ENCODE data around the gene ALDH4A1. TPM values are rescaled to one million over a fixed set of nuclear protein-coding genes. Genes with fewer than 3 reads are reported as not detected.

ALDH4A1 gene
- total and polyA plus RNA-seq, 10 of the 15 experiments (the other 5 are each of a cell fraction or from before 2014, with no cell fraction given), result 0.06 to 25.5 (median 13.0) TPM

DNA sequence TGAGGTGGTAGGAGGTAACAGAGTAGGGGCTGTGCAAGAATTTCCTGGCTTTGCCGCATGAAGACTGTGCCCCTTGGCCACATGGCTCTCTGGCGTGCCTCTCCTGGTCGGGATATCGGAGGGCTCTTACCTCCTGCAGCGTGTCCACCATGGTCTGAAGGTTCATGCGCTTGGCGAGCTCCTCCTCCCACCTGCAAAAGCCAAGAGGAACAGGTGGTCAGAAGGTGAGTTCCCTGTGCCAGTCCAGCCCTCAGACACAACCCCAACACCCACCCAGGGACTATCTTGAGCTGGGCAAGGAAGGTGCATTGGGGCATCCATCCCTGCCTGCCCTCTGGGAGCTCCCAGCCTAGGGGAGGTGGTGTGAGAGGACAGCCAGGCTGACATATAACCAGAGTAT is 18.6 kb upstream of the ALDH4A1 start:
- FAIRE-seq (no peak), ATAC-seq (no peak), DNase-seq (ENCODE audit: low read depth, low spot score) (no peak)
- H3K27me3 ChIP-seq (replicated peaks in 1 of 2; ENCODE audit: control insufficient read depth in 2 of 2, insufficient read depth in 2 of 2, low read length in 1 of 2), result no peaks in the 10 kb centered on the region
- 84% methylated on average over 7 of the region's 7 CpGs for WGBS (ENCODE audit: insufficient coverage, insufficient replicate concordance, low lambda C conversion rate, missing lambda C conversion rate)
- in situ Hi-C loops (cut with MboI) (no loop called here), intact Hi-C loops (cut with micrococcal nuclease; ENCODE audit: unreplicated experiment) (no loop called here)
- BruUV-seq (replicated peaks), result no TSS peak
- POLR2A ChIA-PET, result no interaction called here
- no peak overlapping the region for H2AFZ ChIP-seq (ENCODE audit: control insufficient read depth, low read depth, low read length)
- H4K20me1 ChIP-seq (ENCODE audit: control insufficient read depth, insufficient read depth), result peaks cover 3% of the 10 kb centered on the region; the same call in 1 of the 2 replicates
- RAD21 ChIA-PET (ENCODE audit: unreplicated experiment), result no interaction called here
- H3K4me1 ChIP-seq (ENCODE audit: control insufficient read depth, insufficient read depth, low read length), result peaks cover 14% of the 10 kb centered on the region; the same call in 1 of the 2 replicates
- SMC1A ChIA-PET (ENCODE audit: uncharacterized antibody, unreplicated experiment), result interaction anchor here (1.0 to 1.7 kb wide), 2 partner anchors 51 to 160 kb away, joined by 3 read pairs; no protein-coding TSS in a partner anchor
- H3K79me2 ChIP-seq (ENCODE audit: control insufficient read depth, insufficient read depth, low read length), result no peaks in the 10 kb centered on the region; the same call in 1 of the 2 replicates
- CTCF ChIA-PET, result interaction anchor here (1.7 kb wide), 1 partner anchor 14 kb away, joined by 7 read pairs; no protein-coding TSS in a partner anchor
- no peak overlapping the region for H3K4me3 ChIP-seq
- no peak overlapping the region for H3K27ac ChIP-seq (ENCODE audit: control insufficient read depth, insufficient read depth)
- H3K36me3 ChIP-seq (ENCODE audit: control insufficient read depth in 2 of 2, insufficient read depth in 2 of 2, low read length in 1 of 2), result peaks cover 0 to 10% of the 10 kb centered on the region in 2 experiments; a peak in 3 of 4 replicates
- TF ChIP-seq POLR2AphosphoS2 (IDR thresholded peaks at IDR 0.05; ENCODE audit: low read depth, low read length) (no peak), SIN3A (IDR thresholded peaks at IDR 0.05; ENCODE audit: low read depth, low read length) (no peak), TCF12 (IDR thresholded peaks at IDR 0.05; ENCODE audit: low read depth, low read length) (no peak), HSF1 (IDR thresholded peaks at IDR 0.05; ENCODE audit: low read depth, low read length) (no peak), MYB (IDR thresholded peaks at IDR 0.05; ENCODE audit: borderline replicate concordance, low read depth, low read length) (no peak)
- H3K4me2 ChIP-seq (ENCODE audit: control insufficient read depth, insufficient read depth), result no peak overlapping the region
- no peaks in the 10 kb centered on the region for H3K9me3 ChIP-seq (replicated peaks; ENCODE audit: control insufficient read depth, insufficient read depth, low read length)
- no peak overlapping the region for H3K9ac ChIP-seq (ENCODE audit: control insufficient read depth, insufficient read depth, low read length)

DNA sequence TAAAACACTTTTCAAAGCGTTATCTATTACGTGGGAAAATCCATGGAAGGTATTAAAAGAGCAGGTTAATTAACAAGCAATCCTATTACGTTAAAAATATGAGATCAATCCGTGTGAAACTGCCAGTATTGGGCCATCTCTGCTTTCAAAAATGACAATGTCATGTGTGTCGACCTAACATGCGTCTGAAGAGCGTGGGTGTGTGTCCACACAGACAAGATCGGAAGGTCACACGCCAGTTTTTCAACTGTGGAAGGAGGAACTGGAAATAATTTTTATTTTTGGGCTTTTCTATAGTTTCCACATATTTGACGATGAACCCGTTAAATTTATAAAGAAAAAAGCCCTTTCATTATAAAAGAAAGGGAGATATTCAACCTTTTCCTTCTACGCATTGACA is 17.6 kb upstream of the ALDH4A1 start:
- DNase-seq (ENCODE audit: low read depth, low spot score) (no peak), FAIRE-seq (no peak), ATAC-seq (no peak)
- BruUV-seq (replicated peaks), result no TSS peak
- Histone ChIP-seq H3K4me2 (ENCODE audit: control insufficient read depth, insufficient read depth) (no peak overlapping the region), H3K27me3 (replicated peaks in 1 of 2; ENCODE audit: control insufficient read depth in 2 of 2, insufficient read depth in 2 of 2, low read length in 1 of 2) (no peaks in the 10 kb centered on the region), H3K27ac (ENCODE audit: control insufficient read depth, insufficient read depth) (no peak overlapping the region), H4K20me1 (ENCODE audit: control insufficient read depth, insufficient read depth) (peaks cover 3% of the 10 kb centered on the region; the same call in 1 of the 2 replicates), H3K9ac (ENCODE audit: control insufficient read depth, insufficient read depth, low read length) (no peak overlapping the region), H3K4me3 (no peak overlapping the region), H2AFZ (ENCODE audit: control insufficient read depth, low read depth, low read length) (no peak overlapping the region), H3K79me2 (ENCODE audit: control insufficient read depth, insufficient read depth, low read length) (no peaks in the 10 kb centered on the region; the same call in 1 of the 2 replicates), H3K4me1 (ENCODE audit: control insufficient read depth, insufficient read depth, low read length) (peaks cover 14% of the 10 kb centered on the region; the same call in 1 of the 2 replicates), H3K36me3 (ENCODE audit: control insufficient read depth in 2 of 2, insufficient read depth in 2 of 2, low read length in 1 of 2) (peaks cover 0 to 12% of the 10 kb centered on the region in 2 experiments; a peak in 3 of 4 replicates), H3K9me3 (replicated peaks; ENCODE audit: control insufficient read depth, insufficient read depth, low read length) (no peaks in the 10 kb centered on the region)
- in situ Hi-C loops (cut with MboI), result no loop called here
- 84% methylated on average over 12 of the region's 12 CpGs for WGBS (ENCODE audit: insufficient coverage, insufficient replicate concordance, low lambda C conversion rate, missing lambda C conversion rate)
- ChIA-PET CTCF (no interaction called here), POLR2A (no interaction called here), RAD21 (ENCODE audit: unreplicated experiment) (no interaction called here), SMC1A (ENCODE audit: uncharacterized antibody, unreplicated experiment) (no interaction called here)
- TF ChIP-seq, protein P1, sequence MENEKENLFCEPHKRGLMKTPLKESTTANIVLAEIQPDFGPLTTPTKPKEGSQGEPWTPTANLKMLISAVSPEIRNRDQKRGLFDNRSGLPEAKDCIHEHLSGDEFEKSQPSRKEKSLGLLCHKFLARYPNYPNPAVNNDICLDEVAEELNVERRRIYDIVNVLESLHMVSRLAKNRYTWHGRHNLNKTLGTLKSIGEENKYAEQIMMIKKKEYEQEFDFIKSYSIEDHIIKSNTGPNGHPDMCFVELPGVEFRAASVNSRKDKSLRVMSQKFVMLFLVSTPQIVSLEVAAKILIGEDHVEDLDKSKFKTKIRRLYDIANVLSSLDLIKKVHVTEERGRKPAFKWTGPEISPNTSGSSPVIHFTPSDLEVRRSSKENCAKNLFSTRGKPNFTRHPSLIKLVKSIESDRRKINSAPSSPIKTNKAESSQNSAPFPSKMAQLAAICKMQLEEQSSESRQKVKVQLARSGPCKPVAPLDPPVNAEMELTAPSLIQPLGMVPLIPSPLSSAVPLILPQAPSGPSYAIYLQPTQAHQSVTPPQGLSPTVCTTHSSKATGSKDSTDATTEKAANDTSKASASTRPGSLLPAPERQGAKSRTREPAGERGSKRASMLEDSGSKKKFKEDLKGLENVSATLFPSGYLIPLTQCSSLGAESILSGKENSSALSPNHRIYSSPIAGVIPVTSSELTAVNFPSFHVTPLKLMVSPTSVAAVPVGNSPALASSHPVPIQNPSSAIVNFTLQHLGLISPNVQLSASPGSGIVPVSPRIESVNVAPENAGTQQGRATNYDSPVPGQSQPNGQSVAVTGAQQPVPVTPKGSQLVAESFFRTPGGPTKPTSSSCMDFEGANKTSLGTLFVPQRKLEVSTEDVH (IDR thresholded peaks at IDR 0.05; ENCODE audit: low read depth, partially characterized antibody), result no peak
- no peak for TF ChIP-seq SREBF2 (IDR thresholded peaks at IDR 0.05; ENCODE audit: low read length)
- no peak for TF ChIP-seq BACH1 (IDR thresholded peaks at IDR 0.05; ENCODE audit: borderline replicate concordance)
- TF ChIP-seq RB1 (IDR thresholded peaks at IDR 0.05; ENCODE audit: borderline replicate concordance), result no peak
- intact Hi-C loops (cut with micrococcal nuclease; ENCODE audit: unreplicated experiment), result no loop called here
